GM12801 (cell line): ENCODE measurements around the gene CDKN1C.

Experiments used
- CTCF ChIP-seq: IDR thresholded peaks from one replicate; pipeline ENCODE4 v1.5.1; 2011; ENCODE audit warnings: control low read depth; ENCODE audit not compliant: insufficient read length; ENCODE audit errors: extremely low read depth

The CDKN1C gene

GRCh38 chr11:2892215-2892966 is 6.8 kb upstream of the CDKN1C start:
- no peak for TF ChIP-seq CTCF

- no peak for TF ChIP-seq CTCF
Observed at GRCh38 chr11:2891326-2892214, 6.0 kb upstream of the CDKN1C start.

- no peak for TF ChIP-seq CTCF
Observed at GRCh38 chr11:2890466-2891294, 5.1 kb upstream of the CDKN1C start.

GRCh38 chr11:2889362-2890273 is 4.0 kb upstream of the CDKN1C start:
- no peak for TF ChIP-seq CTCF

GRCh38 chr11:2888266-2888968 is 2.8 kb upstream of the CDKN1C start:
- peak; percentile 28 for TF ChIP-seq CTCF

GRCh38 chr11:2887515-2888195 is 2.1 kb upstream of the CDKN1C start:
- TF ChIP-seq CTCF: no peak
